ENCODE measurements around the gene FAM217A. TPM values are rescaled to one million over a fixed set of nuclear protein-coding genes. Genes with fewer than 3 reads are reported as not detected.

Gene FAM217A
- total and polyA plus RNA-seq, 10 of the 15 experiments (the other 5 are each of a cell fraction or from before 2014, with no cell fraction given), result 0.09 to 0.11 TPM; not detected in 8

GRCh38 chr6:4124351-4124750 is 45.4 kb upstream of the FAM217A start (continued):
- TF ChIP-seq RCOR1 (conservative IDR thresholded peaks at IDR 0.05; ENCODE audit: low read depth, low read length) (no peak), REST (IDR thresholded peaks at IDR 0.05; ENCODE audit: low read depth, low read length) (no peak), RB1 (IDR thresholded peaks at IDR 0.05; ENCODE audit: borderline replicate concordance) (no peak), PKNOX1 (IDR thresholded peaks at IDR 0.05) (no peak)

GRCh38 chr6:4115741-4116140 is 36.8 kb upstream of the FAM217A start:
- Histone ChIP-seq H3K9me3 (replicated peaks; ENCODE audit: control insufficient read depth, insufficient read depth, low read length) (no peaks in the 10 kb centered on the region), H3K36me3 (ENCODE audit: control insufficient read depth in 2 of 2, insufficient read depth in 2 of 2, low read length in 1 of 2) (peaks cover 0 to 8% of the 10 kb centered on the region in 2 experiments; a peak in 2 of 4 replicates), H3K4me2 (ENCODE audit: control insufficient read depth, insufficient read depth) (no peak overlapping the region), H2AFZ (ENCODE audit: control insufficient read depth, low read depth, low read length) (no peak overlapping the region), H3K27me3 (replicated peaks in 1 of 2; ENCODE audit: control insufficient read depth in 2 of 2, insufficient read depth in 2 of 2, low read length in 1 of 2) (no peaks in the 10 kb centered on the region), H3K9ac (ENCODE audit: control insufficient read depth, insufficient read depth, low read length) (no peak overlapping the region), H4K20me1 (ENCODE audit: control insufficient read depth, insufficient read depth) (no peaks in the 10 kb centered on the region), H3K4me3 (no peak overlapping the region), H3K79me2 (ENCODE audit: control insufficient read depth, insufficient read depth, low read length) (no peaks in the 10 kb centered on the region), H3K27ac (ENCODE audit: control insufficient read depth, insufficient read depth) (no peak overlapping the region), H3K4me1 (ENCODE audit: control insufficient read depth, insufficient read depth, low read length) (no peaks in the 10 kb centered on the region)
- FAIRE-seq (no peak), ATAC-seq (no peak), DNase-seq (ENCODE audit: low read depth, low spot score) (no peak)
- no TSS peak for BruUV-seq (replicated peaks)
- TF ChIP-seq REST (IDR thresholded peaks at IDR 0.05; ENCODE audit: low read depth, low read length) (no peak), CHD2 (IDR thresholded peaks at IDR 0.05; ENCODE audit: borderline replicate concordance, low read depth, low read length) (no peak), RAD51 (IDR thresholded peaks at IDR 0.05) (no peak), NR2F1 (conservative IDR thresholded peaks at IDR 0.05) (no peak)
- ChIA-PET RAD21 (ENCODE audit: unreplicated experiment) (no interaction called here), SMC1A (ENCODE audit: uncharacterized antibody, unreplicated experiment) (no interaction called here), CTCF (interaction anchor here (0.6 to 1.1 kb wide), 2 partner anchors 38 to 167 kb away, joined by 3 to 4 read pairs; no protein-coding TSS in a partner anchor), POLR2A (interaction anchor here (1.3 kb wide), 1 partner anchor 12 kb away, joined by 5 read pairs; no protein-coding TSS in a partner anchor)
- intact Hi-C loops (cut with micrococcal nuclease; ENCODE audit: unreplicated experiment), result no loop called here
- in situ Hi-C loops (cut with MboI), result no loop called here
- WGBS (ENCODE audit: insufficient coverage, insufficient replicate concordance, low lambda C conversion rate, missing lambda C conversion rate), result 82% methylated on average over 4 of the region's 4 CpGs

Measured in GM12878 (cell line).